GM18858 (cell line): ENCODE data around the gene RNF31.
"Not testable (repeated sequence)": the region's sequence is repeated elsewhere in the genome, so short reads cannot be mapped to it uniquely, and the experiment has no call there.

Experiments used
- ATAC-seq: cut with Tn5 transposase; IDR thresholded peaks from one replicate; pipeline ENCODE4 v1.9.1; 2021; ENCODE audit not compliant: unreplicated experiment

The RNF31 gene

GRCh38 chr14:24197056-24197450 is 49.8 kb downstream of the RNF31 start:
- no peak for ATAC-seq

GRCh38 chr14:24198814-24199524 is 51.7 kb downstream of the RNF31 start:
- ATAC-seq: no peak

- not testable (repeated sequence) for ATAC-seq
Observed at GRCh38 chr14:24202538-24202937, 55.2 kb downstream of the RNF31 start.

- ATAC-seq: not testable (repeated sequence)
Observed at GRCh38 chr14:24203249-24203886, 56.1 kb downstream of the RNF31 start.

GRCh38 chr14:24204163-24205146 is 57.2 kb downstream of the RNF31 start:
- no peak for ATAC-seq

- no peak for ATAC-seq
Observed at GRCh38 chr14:24206260-24207103, 59.2 kb downstream of the RNF31 start.

GRCh38 chr14:24207104-24207551 is 59.8 kb downstream of the RNF31 start:
- ATAC-seq: no peak

GRCh38 chr14:24207625-24208024 is 60.3 kb downstream of the RNF31 start:
- ATAC-seq: no peak
